ENCODE measurements around the gene GORASP1. TPM values are rescaled to one million over a fixed set of nuclear protein-coding genes. Genes with fewer than 3 reads are reported as not detected.

The GORASP1 gene
- total RNA-seq, 1 donor from 2014 or later: 86.9 TPM

GRCh38 chr3:39053696-39054095 is 53.7 kb downstream of the GORASP1 start:
- TF ChIP-seq CTCF (IDR thresholded peaks at IDR 0.05): no peak
- Histone ChIP-seq H3K4me3 (no peak overlapping the region), H3K27ac (no peak overlapping the region), H3K4me1 (peaks cover 14% of the 10 kb centered on the region), H3K36me3 (no peaks in the 10 kb centered on the region), H3K27me3 (no peaks in the 10 kb centered on the region), H3K9me3 (no peaks in the 10 kb centered on the region)
- intact Hi-C loops (cut with DNase I): no loop called here
- ATAC-seq (no peak), DNase-seq (no peak)

GRCh38 chr3:39052583-39052982 is 54.8 kb downstream of the GORASP1 start:
- intact Hi-C loops (cut with DNase I): no loop called here

GRCh38 chr3:39051649-39052561 is 55.5 kb downstream of the GORASP1 start, which contains the start of the genes SCN11A and WDR48:
Gene SCN11A, minus strand, starts transcription at chr3:39051944. Its CDS starts 101,582 bp downstream, at chr3:38950362.
Gene WDR48, plus strand, starts transcription at chr3:39052016. Its CDS starts 10 bp downstream, at chr3:39052026.
- intact Hi-C loops (cut with DNase I): no loop called here
- Histone ChIP-seq H3K27me3 (no peaks in the 10 kb centered on the region), H3K9me3 (no peaks in the 10 kb centered on the region), H3K4me1 (peaks cover 14% of the 10 kb centered on the region), H3K4me3 (peak within 1 kb of the TSS; percentile 94), H3K36me3 (no peaks in the 10 kb centered on the region), H3K27ac (peak within 1 kb of the TSS; percentile 95)
- DNase-seq (peak; percentile 96), ATAC-seq (peak; percentile 98)
- TF ChIP-seq CTCF (IDR thresholded peaks at IDR 0.05): no peak

More at GRCh38 chr3:39052583-39052982, 54.8 kb downstream of the GORASP1 start:
- Histone ChIP-seq H3K27me3 (no peaks in the 10 kb centered on the region), H3K36me3 (no peaks in the 10 kb centered on the region), H3K4me1 (peaks cover 14% of the 10 kb centered on the region), H3K27ac (peak overlapping the region; percentile 95), H3K9me3 (no peaks in the 10 kb centered on the region), H3K4me3 (peak overlapping the region; percentile 94)
- ATAC-seq (no peak), DNase-seq (no peak)
- TF ChIP-seq CTCF (IDR thresholded peaks at IDR 0.05): no peak

GRCh38 chr3:39050029-39050428 is 57.4 kb downstream of the GORASP1 start:
- peaks cover 14% of the 10 kb centered on the region for H3K4me1 ChIP-seq
- H3K36me3 ChIP-seq: no peaks in the 10 kb centered on the region
- no peak overlapping the region for H3K4me3 ChIP-seq
- no peaks in the 10 kb centered on the region for H3K27me3 ChIP-seq
- peak; percentile 79 for ATAC-seq
- TF ChIP-seq CTCF (IDR thresholded peaks at IDR 0.05): no peak
- no peak for DNase-seq
- no peak overlapping the region for H3K27ac ChIP-seq
- intact Hi-C loops (cut with DNase I): no loop called here
- no peaks in the 10 kb centered on the region for H3K9me3 ChIP-seq

Small RNA genes lying within 50 kb of the gene (microRNA-seq; reads per million reads assigned to microRNA genes)
- not detected for gene MIR6822 (ENCODE audit: borderline microRNAs expressed)

Other genes starting within 250 kb of the GORASP1 start
- 0.14 TPM for gene SCN11A, start 55.7 kb downstream of the GORASP1 start, total RNA-seq
- gene WDR48, start 55.6 kb downstream of the GORASP1 start, total RNA-seq: 36.7 TPM
- 11.6 TPM for gene TTC21A, start 53 bp upstream of the GORASP1 start, total RNA-seq
- gene CSRNP1, start 46.0 kb upstream of the GORASP1 start, total RNA-seq: 89.3 TPM
- gene XIRP1, start 85.0 kb upstream of the GORASP1 start, total RNA-seq: not detected
- 8.3 TPM for gene CX3CR1, start 172.4 kb upstream of the GORASP1 start, total RNA-seq
- not detected for gene CCR8, start 222.1 kb upstream of the GORASP1 start, total RNA-seq